Heart right ventricle (tissue), 16 donors: ENCODE measurements around the gene CSAG3. TPM values are rescaled to one million over a fixed set of nuclear protein-coding genes. Genes with fewer than 3 reads are reported as not detected.
"Not testable (repeated sequence)": the region's sequence is repeated elsewhere in the genome, so short reads cannot be mapped to it uniquely, and the experiment has no call there.

ENCODE experiments used
- ATAC-seq, 8 donors: fragments of 200-7000 bp; cut with Tn5 transposase; one replicate each; pipeline ENCODE4 v1.9.1; 2020; ENCODE audit warnings: mild to moderate bottlenecking in 8 of 8, moderate library complexity in 8 of 8, moderate number of reproducible peaks in 1 of 8
- DNase-seq, 2 donors: peaks; one replicate each; pipeline ENCODE4 v3.0.0-alpha.2; 2020
- H3K27ac ChIP-seq, 10 donors: fragments of 200-600 bp; sonication (generic) in 2 of 10; one replicate each; pipeline versions ENCODE4 v1.5.0 to v1.8.0; 2020 to 2022; ENCODE audit warnings: mild to moderate bottlenecking in 3 of 10
- H3K27me3 ChIP-seq, 7 donors: fragments of 200-600 bp; one replicate each; pipeline ENCODE4 v1.8.0; 2021 to 2022; ENCODE audit warnings: mild to moderate bottlenecking in 2 of 7
- H3K36me3 ChIP-seq, 9 donors: fragments of 200-600 bp; sonication (generic) in 1 of 9; one replicate each; pipeline versions ENCODE4 v1.5.0 to v1.8.0; 2020 to 2022; ENCODE audit warnings: mild to moderate bottlenecking in 2 of 9
- H3K4me1 ChIP-seq, 9 donors: fragments of 200-600 bp; sonication (generic) in 1 of 9; one replicate each; pipeline versions ENCODE4 v1.5.0 to v1.8.0; 2020 to 2022; ENCODE audit warnings: mild to moderate bottlenecking in 4 of 9
- H3K4me3 ChIP-seq, 10 donors: fragments of 200-600 bp; sonication (generic) in 2 of 10; one replicate each; pipeline versions ENCODE4 v1.5.0 to v1.8.0; 2020 to 2022; ENCODE audit warnings: mild to moderate bottlenecking in 7 of 10, moderate library complexity in 2 of 10
- H3K9me3 ChIP-seq, 11 donors: fragments of 200-600 bp in 10 of 11; sonication (generic) in 2 of 11; one replicate each; pipeline versions ENCODE4 v1.5.0 to v1.8.0; 2013 to 2022; ENCODE audit warnings: mild to moderate bottlenecking in 2 of 11, control low read depth in 1 of 11, moderate library complexity in 1 of 11
- WGBS, 2 donors: extraction: QIAGEN DNeasy Blood & Tissue Kit; methylation state at CpG; one replicate each; pipeline ENCODE4 v1.1.7; 2013; ENCODE audit warnings: inconsistent platforms in 1 of 2; 5-methylcytosine and 5-hydroxymethylcytosine counted together
- intact Hi-C, 10 donors: fragments of 100-400 bp; cut with DNase I; formaldehyde crosslinking; loops; one replicate each; pipeline versions ENCODE4 v1.11.1 to v1.14.2; 2022
- polyA plus RNA-seq, 2 donors: library from polyadenylated mRNA; stranded (reverse); fragments of 200-250 nt; gene quantifications; one replicate each; pipeline ENCODE4 v1.2.3, GENCODE V29; 2013
- total RNA-seq, 10 donors: library from RNA; stranded (reverse); fragmentation: NEBNext Ultra II Directional in 3 of 10; extraction: Animal tissue kit (Norgen Biotek cat#: 25700) in 3 of 10; gene quantifications; one replicate each; pipeline versions ENCODE4 v1.2.1 to v1.2.4, GENCODE V29; 2021 to 2023
- TF ChIP-seq, protein P1 (sequence below), 9 donors: fragments of 200-600 bp; sonication (generic) in 2 of 9; IDR thresholded peaks; one replicate each; pipeline versions ENCODE4 v1.5.0 to v1.8.0; 2021 to 2022; ENCODE audit warnings: antibody characterized with exemption in 9 of 9, mild to moderate bottlenecking in 5 of 9, moderate library complexity in 1 of 9
- donor health status: Arrhythmogenic right ventricular cardiomyopathy.
- donor health status: ischemic (EF 13 %, LVEDD 7.1; RV severe dilation, severe dysfunction).
- donor health status: healthy with polysubstance abuse.
- donor health status: DM: no; HTN: yes; CAD: no.
- donor health status: DM: no; HTN: no; CAD: no.
- donor health status: ischemic (EF 25% LVEDD 6.9; RV normal size, moderate dysfunction).
- donor health status: ischemic (EF 25% LVEDD 5.7; RV mildly dilated, moderate dysfunction).
- donor health status: healthy.
- donor health status: DM: yes; HTN: yes; CAD: no.
- donor health status: Ischemic cardiomyopathy.
- donor health status: ischemic (EF 35%, LVEDD 5.7; RV mildly dilated, moderate dysfunction).
- donor health status: nonischemic (EF 11% LVEDD 7.7; RV severe dilation, severe dysfunction).
- donor health status: DM: yes; HTN: yes; CAD: no.
- donor health status: PGD.
- donor health status: ischemic (EF 29% LVEDD 5.4; RV normal size, mild dysfunction).
- donor health status: nonischemic (EF 23%, LVEDD 6.1; RV moderate dilation, normal function).

Gene CSAG3
- total and polyA plus RNA-seq, 12 donors: not detected

DNA sequence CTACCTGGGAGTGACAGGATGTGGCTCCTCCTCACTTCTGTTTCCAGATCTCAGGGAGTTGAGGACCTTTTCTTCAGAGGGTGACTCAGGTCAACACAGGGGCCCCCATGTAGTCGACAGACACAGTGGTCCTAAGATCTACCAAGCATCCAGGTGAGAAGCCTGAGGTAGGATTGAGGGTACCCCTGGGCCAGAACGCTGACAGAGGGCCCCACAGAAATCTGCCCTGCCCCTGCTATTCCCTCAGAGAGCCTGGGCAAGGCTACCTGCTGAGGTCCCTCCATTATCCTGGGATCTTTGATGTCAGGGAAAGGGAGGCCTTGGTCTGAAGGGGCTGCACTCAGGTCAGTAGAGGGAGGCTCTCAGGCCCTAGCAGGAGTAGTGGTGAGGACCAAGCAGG lies 23.9 kb upstream of the CSAG3 start:
- Histone ChIP-seq H3K4me1 (no peaks in the 10 kb centered on the region), H3K27me3 (no peaks in the 10 kb centered on the region), H3K36me3 (no peaks in the 10 kb centered on the region), H3K27ac (no peak overlapping the region), H3K9me3 (no peaks in the 10 kb centered on the region), H3K4me3 (no peak overlapping the region)
- intact Hi-C loops: loop anchor here in 1 of 10 donors (10.0 kb wide), 1 partner anchor 1540 kb away; no protein-coding TSS in a partner anchor
- DNase-seq (no peak), ATAC-seq (no peak)
- 73 to 75% methylated on average over 2 of the region's 2 CpGs for WGBS, 2 donors
- TF ChIP-seq, protein P1, sequence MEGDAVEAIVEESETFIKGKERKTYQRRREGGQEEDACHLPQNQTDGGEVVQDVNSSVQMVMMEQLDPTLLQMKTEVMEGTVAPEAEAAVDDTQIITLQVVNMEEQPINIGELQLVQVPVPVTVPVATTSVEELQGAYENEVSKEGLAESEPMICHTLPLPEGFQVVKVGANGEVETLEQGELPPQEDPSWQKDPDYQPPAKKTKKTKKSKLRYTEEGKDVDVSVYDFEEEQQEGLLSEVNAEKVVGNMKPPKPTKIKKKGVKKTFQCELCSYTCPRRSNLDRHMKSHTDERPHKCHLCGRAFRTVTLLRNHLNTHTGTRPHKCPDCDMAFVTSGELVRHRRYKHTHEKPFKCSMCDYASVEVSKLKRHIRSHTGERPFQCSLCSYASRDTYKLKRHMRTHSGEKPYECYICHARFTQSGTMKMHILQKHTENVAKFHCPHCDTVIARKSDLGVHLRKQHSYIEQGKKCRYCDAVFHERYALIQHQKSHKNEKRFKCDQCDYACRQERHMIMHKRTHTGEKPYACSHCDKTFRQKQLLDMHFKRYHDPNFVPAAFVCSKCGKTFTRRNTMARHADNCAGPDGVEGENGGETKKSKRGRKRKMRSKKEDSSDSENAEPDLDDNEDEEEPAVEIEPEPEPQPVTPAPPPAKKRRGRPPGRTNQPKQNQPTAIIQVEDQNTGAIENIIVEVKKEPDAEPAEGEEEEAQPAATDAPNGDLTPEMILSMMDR (IDR thresholded peaks at IDR 0.05): no peak

DNA sequence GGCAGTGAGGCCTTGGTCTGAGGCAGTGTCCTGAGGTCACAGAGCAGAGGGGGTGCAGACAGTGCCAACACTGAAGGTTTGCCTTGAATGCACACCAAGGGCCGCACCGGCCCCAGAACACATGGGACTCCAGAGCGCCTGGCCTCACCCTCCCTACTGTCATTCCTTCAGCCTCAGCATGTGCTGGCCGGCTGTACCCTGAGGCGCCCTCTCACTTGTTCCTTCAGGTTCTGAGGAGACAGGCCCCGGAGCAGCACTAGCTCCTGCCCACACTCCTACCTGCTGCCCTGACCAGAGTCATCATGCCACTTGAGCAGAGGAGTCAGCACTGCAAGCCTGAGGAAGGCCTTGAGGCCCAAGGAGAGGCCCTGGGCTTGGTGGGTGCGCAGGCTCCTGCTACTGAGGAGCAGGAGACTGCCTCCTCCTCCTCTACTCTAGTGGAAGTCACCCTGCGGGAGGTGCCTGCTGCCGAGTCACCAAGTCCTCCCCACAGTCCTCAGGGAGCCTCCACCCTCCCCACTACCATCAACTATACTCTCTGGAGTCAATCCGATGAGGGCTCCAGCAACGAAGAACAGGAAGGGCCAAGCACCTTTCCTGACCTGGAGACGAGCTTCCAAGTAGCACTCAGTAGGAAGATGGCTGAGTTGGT lies 23.0 kb upstream of the CSAG3 start:
- Histone ChIP-seq H3K36me3 (no peaks in the 10 kb centered on the region), H3K4me3 (no peak overlapping the region), H3K27me3 (no peaks in the 10 kb centered on the region), H3K9me3 (no peaks in the 10 kb centered on the region), H3K4me1 (no peaks in the 10 kb centered on the region), H3K27ac (no peak overlapping the region)
- WGBS, 2 donors: 91 to 92% methylated on average over 10 to 12 of the region's 12 CpGs
- ATAC-seq (no peak), DNase-seq (no peak)
- TF ChIP-seq, protein P1 (IDR thresholded peaks at IDR 0.05): no peak
- intact Hi-C loops: loop anchor here in 1 of 10 donors (10.0 kb wide), 1 partner anchor 1541 kb away; no protein-coding TSS in a partner anchor

DNA sequence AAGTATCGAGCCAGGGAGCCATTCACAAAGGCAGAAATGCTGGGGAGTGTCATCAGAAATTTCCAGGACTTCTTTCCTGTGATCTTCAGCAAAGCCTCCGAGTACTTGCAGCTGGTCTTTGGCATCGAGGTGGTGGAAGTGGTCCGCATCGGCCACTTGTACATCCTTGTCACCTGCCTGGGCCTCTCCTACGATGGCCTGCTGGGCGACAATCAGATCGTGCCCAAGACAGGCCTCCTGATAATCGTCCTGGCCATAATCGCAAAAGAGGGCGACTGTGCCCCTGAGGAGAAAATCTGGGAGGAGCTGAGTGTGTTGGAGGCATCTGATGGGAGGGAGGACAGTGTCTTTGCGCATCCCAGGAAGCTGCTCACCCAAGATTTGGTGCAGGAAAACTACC lies 22.5 kb upstream of the CSAG3 start:
- intact Hi-C loops: loop anchor here in 1 of 10 donors (10.0 kb wide), 1 partner anchor 1542 kb away; no protein-coding TSS in a partner anchor
- not testable (repeated sequence) for H3K36me3 ChIP-seq, H3K4me1 ChIP-seq, DNase-seq, H3K4me3 ChIP-seq, H3K9me3 ChIP-seq, H3K27ac ChIP-seq, ATAC-seq, H3K27me3 ChIP-seq
- WGBS, 2 donors: 83 to 85% methylated on average over 12 of the region's 12 CpGs

DNA sequence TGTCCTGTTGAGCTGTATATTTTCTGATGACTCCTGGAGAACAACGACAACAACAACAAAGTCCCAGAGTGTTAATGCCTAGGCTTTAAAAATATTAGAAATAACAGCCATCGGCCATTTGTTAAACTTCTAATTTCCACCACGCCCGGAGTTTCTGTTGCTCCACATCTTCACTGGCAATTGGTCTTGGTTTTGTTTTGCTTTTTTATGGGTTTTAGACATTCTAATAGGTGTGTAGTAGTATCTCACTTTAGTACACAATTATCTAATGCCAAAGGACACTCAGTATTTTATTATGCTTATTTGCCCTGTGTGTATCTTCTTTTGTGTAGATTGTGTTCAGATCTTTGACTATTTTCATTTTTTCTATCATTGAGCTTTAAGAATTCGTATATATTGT lies 20.5 kb upstream of the CSAG3 start:
- Histone ChIP-seq H3K27me3 (no peaks in the 10 kb centered on the region), H3K4me1 (no peaks in the 10 kb centered on the region), H3K36me3 (no peaks in the 10 kb centered on the region), H3K9me3 (no peaks in the 10 kb centered on the region), H3K27ac (no peak overlapping the region), H3K4me3 (no peak overlapping the region)
- WGBS, 2 donors: 78 to 86% methylated on average over 5 of the region's 5 CpGs
- TF ChIP-seq, protein P1 (IDR thresholded peaks at IDR 0.05): no peak
- intact Hi-C loops: loop anchor here in 1 of 10 donors (10.0 kb wide), 1 partner anchor 1544 kb away; no protein-coding TSS in a partner anchor
- DNase-seq (no peak), ATAC-seq (no peak)

DNA sequence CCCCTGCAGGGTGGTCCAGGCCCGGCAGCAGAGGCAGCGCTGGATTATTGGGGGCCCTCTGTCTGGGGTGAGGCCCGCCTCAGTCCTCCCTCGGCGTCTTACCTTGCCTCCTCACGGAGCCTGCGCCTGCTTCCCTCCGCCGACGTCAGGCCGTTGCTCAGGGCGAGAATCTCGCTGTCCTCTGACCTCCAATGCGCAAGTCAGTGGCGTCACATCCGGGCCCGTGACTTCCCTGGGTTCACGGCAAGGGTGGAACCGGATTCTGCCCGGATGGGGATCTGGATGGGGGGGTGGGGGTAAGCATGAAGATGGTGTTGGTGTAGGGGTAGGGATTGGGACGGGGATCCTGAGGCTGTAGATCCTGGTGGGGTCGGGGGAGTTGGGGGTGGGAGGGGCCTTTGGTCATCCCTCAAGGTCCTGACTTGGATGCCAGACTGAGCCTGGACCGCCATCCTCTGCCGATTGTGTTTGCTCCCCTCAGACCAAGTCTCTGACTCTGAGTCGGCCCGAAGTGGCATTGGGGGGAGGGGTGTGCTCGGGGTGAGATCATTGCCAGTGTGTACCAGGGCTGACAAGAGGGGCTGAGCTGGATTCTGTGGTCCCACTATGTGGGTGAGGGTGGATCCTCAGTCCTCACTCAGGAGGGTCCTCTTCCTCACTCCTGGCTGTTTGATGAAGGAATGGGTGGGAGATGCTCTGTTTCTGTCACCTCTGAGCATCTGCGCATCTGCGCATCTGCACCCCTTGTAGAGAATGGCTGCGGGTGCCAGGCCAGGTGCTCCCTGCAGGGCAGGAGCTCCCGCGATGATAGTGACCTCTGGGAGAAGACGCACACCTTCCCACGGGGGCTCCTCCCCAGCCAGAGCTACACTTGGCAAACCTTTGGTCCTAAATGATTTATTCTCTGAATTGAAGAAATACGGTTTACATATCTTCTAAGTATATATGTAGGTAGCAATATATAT lies 5.0 kb upstream of the CSAG3 start, which contains the start of gene MAGEA2:
Gene MAGEA2 (minus strand): TSS at position 157 of the 965 bp plus-strand sequence. CDS start 2,479 bp downstream, outside the sequence.
- H3K27me3 ChIP-seq, H3K9me3 ChIP-seq, H3K36me3 ChIP-seq, H3K27ac ChIP-seq, DNase-seq, H3K4me1 ChIP-seq, intact Hi-C loops, ATAC-seq, H3K4me3 ChIP-seq: not testable (repeated sequence)
- WGBS, 2 donors: no CpG with 5 or more reads among the region's 35 CpGs

DNA sequence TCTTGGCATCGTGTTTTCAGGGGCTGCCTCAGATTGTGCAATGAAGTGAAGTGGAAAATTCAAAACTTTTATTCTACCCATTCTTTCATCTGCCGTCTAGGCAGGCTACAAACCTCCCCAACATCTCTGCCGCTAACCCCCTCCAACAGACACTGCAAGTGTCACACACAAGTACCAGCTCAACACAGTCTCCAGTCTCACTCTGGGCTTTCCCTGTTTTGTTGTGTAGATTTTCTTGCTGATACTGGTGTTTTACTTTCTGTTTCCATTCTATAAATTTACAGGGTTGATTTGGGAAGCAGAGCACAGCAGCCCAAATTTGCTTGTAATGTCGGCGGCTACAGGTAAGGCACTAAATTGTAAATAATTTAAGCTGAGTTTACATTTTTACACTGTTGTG lies 4.1 kb upstream of the CSAG3 start:
- H3K9me3 ChIP-seq, intact Hi-C loops, DNase-seq, H3K36me3 ChIP-seq, H3K4me3 ChIP-seq, H3K4me1 ChIP-seq, ATAC-seq, H3K27ac ChIP-seq, H3K27me3 ChIP-seq: not testable (repeated sequence)
- no CpG with 5 or more reads among the region's 5 CpGs for WGBS, 2 donors

DNA sequence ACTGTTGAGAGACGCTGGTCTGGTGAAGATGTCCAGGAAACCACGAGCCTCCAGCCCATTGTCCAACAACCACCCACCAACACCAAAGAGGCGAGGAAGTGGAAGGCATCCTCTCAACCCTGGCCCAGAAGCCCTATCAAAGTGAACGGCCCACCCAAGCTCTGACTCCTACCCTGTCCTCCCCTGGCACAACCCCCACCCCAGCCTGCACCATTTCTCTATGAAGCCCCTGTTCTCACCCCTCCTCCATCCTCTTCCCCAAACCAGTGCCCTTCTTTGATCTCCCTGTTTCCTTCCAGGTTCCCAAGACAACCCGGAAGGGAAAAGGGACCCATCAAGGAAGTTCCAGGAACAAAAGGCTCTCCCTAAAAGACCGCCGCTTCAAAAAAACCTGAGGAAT lies 526 bp downstream of the CSAG3 start:
- ATAC-seq, H3K9me3 ChIP-seq, intact Hi-C loops, H3K4me1 ChIP-seq, H3K36me3 ChIP-seq, H3K27me3 ChIP-seq, H3K4me3 ChIP-seq, DNase-seq, H3K27ac ChIP-seq: not testable (repeated sequence)
- WGBS, 2 donors: 57 to 100% methylated on average over 1 to 4 of the region's 7 CpGs

DNA sequence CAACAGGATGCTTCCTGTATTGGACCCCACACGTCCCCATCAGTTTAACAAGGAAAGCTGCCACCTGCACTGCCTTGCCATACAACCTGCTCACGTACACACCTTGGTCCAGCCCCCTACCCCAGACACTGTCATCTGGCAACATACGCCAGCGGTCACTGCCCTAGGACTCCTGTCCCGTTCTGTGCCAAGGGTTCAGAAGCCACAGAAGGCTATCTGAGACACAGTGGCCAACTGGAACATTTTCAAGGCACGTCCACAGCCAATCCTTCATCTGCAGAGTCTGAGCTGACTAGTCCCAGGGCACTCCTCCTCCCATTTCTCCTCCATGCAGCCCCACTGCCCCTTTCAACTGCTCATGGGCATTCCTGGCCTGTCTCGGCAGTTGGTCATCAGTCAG lies 2.6 kb downstream of the CSAG3 start:
- WGBS, 2 donors: 67 to 87% methylated on average over 3 of the region's 7 CpGs
- H3K4me3 ChIP-seq, H3K4me1 ChIP-seq, DNase-seq, H3K9me3 ChIP-seq, intact Hi-C loops, H3K27me3 ChIP-seq, H3K36me3 ChIP-seq, H3K27ac ChIP-seq: not testable (repeated sequence)
- ATAC-seq: peak in 1 of 8 donors; percentile 53
